B cell (primary cell): ENCODE results near the gene SYNE1. TPM values are rescaled to one million over a fixed set of nuclear protein-coding genes. Genes with fewer than 3 reads are reported as not detected.

Experiments
- ATAC-seq: fragments of 200-7000 bp; cut with Tn5 transposase; one replicate; pipeline ENCODE4 v1.10.0; 2021; ENCODE audit warnings: low read depth, mild to moderate bottlenecking, moderate number of reproducible peaks, moderate library complexity
- CTCF ChIA-PET: fragments of 350-600 bp; sonication (Branson Sonifier 250); formaldehyde crosslinking; loops from one replicate; lab custom pipeline; 2021; ENCODE audit warnings: antibody characterized with exemption, inconsistent platforms; lab: Charles Lee
- POLR2A ChIA-PET: fragments of 350-600 bp; sonication (Branson Sonifier 250); formaldehyde crosslinking; loops from one replicate; lab custom pipeline; 2021; ENCODE audit warnings: antibody characterized with exemption; lab: Charles Lee
- DNase-seq: peaks from one replicate; pipeline ENCODE4 v3.0.0; 2013
- H2AFZ ChIP-seq: 2 replicates; pipeline ENCODE4 v1.6.1; 2012; ENCODE audit warnings: mild to moderate bottlenecking, low read depth, low read length; ENCODE audit not compliant: insufficient read depth, poor library complexity, severe bottlenecking
- H3K27ac ChIP-seq, 2 donors: 1 replicate in 1 of 2; 2 replicates in 1 of 2; pipeline ENCODE4 v1.5.1; 2012 to 2013; ENCODE audit warnings: low read length in 2 of 2, mild to moderate bottlenecking in 2 of 2, moderate library complexity in 1 of 2
- H3K27me3 ChIP-seq, 4 experiments: fragments of 200-600 bp in 1 of 4; sonication (generic) in 1 of 4; replicated peaks in 1 of 4; 1 replicate in 2 of 4; 2 replicates in 2 of 4; pipeline versions ENCODE4 v1.6.1 to v1.7.0; 2013 to 2016; ENCODE audit warnings: low read length in 3 of 4, mild to moderate bottlenecking in 2 of 4, mixed read lengths in 1 of 4, moderate library complexity in 1 of 4; ENCODE audit not compliant: insufficient read depth in 4 of 4, control insufficient read depth in 3 of 4; ENCODE audit errors: control extremely low read depth in 1 of 4
- H3K36me3 ChIP-seq, 2 experiments: replicated peaks in 1 of 2; 1 replicate in 1 of 2; 2 replicates in 1 of 2; pipeline versions ENCODE4 v1.6.1 to v1.7.1; 2013; ENCODE audit warnings: low read length in 1 of 2; ENCODE audit not compliant: insufficient read depth in 2 of 2, control insufficient read depth in 1 of 2; ENCODE audit errors: control extremely low read depth in 1 of 2, extremely low read depth in 1 of 2
- H3K4me1 ChIP-seq, 2 donors: fragments of 200-600 bp in 1 of 2; sonication (generic) in 1 of 2; 1 replicate in 1 of 2; 2 replicates in 1 of 2; pipeline versions ENCODE4 v1.5.1 to v1.6.1; 2013 to 2017; ENCODE audit warnings: low read length in 2 of 2; ENCODE audit not compliant: control insufficient read depth in 2 of 2, insufficient read depth in 2 of 2
- H3K4me2 ChIP-seq: replicated peaks from 2 replicates; pipeline ENCODE3; 2012; ENCODE audit warnings: mild to moderate bottlenecking, low read depth, low read length; ENCODE audit not compliant: poor library complexity, severe bottlenecking
- H3K4me3 ChIP-seq, 5 experiments: fragments of 200-600 bp in 1 of 5; sonication (generic) in 1 of 5; 1 replicate in 3 of 5; 2 replicates in 2 of 5; pipeline versions ENCODE4 v1.5.1 to v1.7.0; 2011 to 2016; ENCODE audit warnings: low read length in 4 of 5, mild to moderate bottlenecking in 4 of 5, low read depth in 2 of 5, control low read depth in 1 of 5, moderate library complexity in 1 of 5; ENCODE audit not compliant: insufficient read depth in 1 of 5; ENCODE audit errors: control extremely low read depth in 1 of 5, extremely low read depth in 1 of 5
- H3K79me2 ChIP-seq: fragments of 200-600 bp; sonication (generic); one replicate; pipeline ENCODE4 v1.6.0; 2016; ENCODE audit warnings: low read length; ENCODE audit not compliant: control insufficient read depth, insufficient read depth
- H3K9ac ChIP-seq: fragments of 200-600 bp; sonication (generic); 2 replicates; pipeline ENCODE4 v1.6.1; 2017; ENCODE audit warnings: mild to moderate bottlenecking, low read length, moderate library complexity
- H3K9me3 ChIP-seq, 3 donors: one replicate each; pipeline versions ENCODE4 v1.6.1 to v1.7.1; 2013; ENCODE audit warnings: low read length in 2 of 3; ENCODE audit not compliant: control insufficient read depth in 2 of 3, insufficient read depth in 1 of 3; ENCODE audit errors: control extremely low read depth in 1 of 3
- H4K20me1 ChIP-seq: 2 replicates; pipeline ENCODE4 v1.6.0; 2012; ENCODE audit warnings: mild to moderate bottlenecking, low read length; ENCODE audit not compliant: insufficient read depth, control insufficient read depth, poor library complexity, severe bottlenecking
- H3K27ac Mint-ChIP-seq: one replicate; pipeline ENCODE4 v1.8.0; 2021; ENCODE audit warnings: mixed read lengths
- H3K27me3 Mint-ChIP-seq: one replicate; pipeline ENCODE4 v1.8.0; 2021; ENCODE audit warnings: mixed read lengths
- H3K4me1 Mint-ChIP-seq: one replicate; pipeline ENCODE4 v1.8.0; 2021; ENCODE audit warnings: mixed read lengths
- H3K4me3 Mint-ChIP-seq: one replicate; pipeline ENCODE4 v1.8.0; 2021; ENCODE audit warnings: mixed read lengths
- H3K9me3 Mint-ChIP-seq: one replicate; pipeline ENCODE4 v1.8.0; 2022; ENCODE audit warnings: mixed read lengths; ENCODE audit not compliant: insufficient read depth
- EZH2 ChIP-seq: IDR thresholded peaks from 2 replicates; pipeline ENCODE4 v1.6.1; 2012; ENCODE audit warnings: borderline replicate concordance, low read depth, mild to moderate bottlenecking, moderate library complexity, low read length; ENCODE audit not compliant: insufficient read depth, poor library complexity, severe bottlenecking
- WGBS: methylation state at CpG from one replicate; pipeline ENCODE4 v1.1.5; 2013; ENCODE audit warnings: missing lambda C conversion rate; ENCODE audit not compliant: insufficient coverage; 5-methylcytosine and 5-hydroxymethylcytosine counted together
- intact Hi-C: fragments of 100-400 bp; cut with micrococcal nuclease; formaldehyde crosslinking; loops from one replicate; pipeline ENCODE4 v1.10.0; 2022
- polyA plus RNA-seq: library from polyadenylated mRNA; depleted of rRNA; stranded (reverse); fragments of >200 nt; gene quantifications from 2 replicates; pipeline ENCODE4 v1.2.3, GENCODE V29; 2012
- total RNA-seq, 2 donors: library from RNA; stranded (reverse); fragments of 120-200 nt in 1 of 2; gene quantifications; 1 replicate in 1 of 2; 2 replicates in 1 of 2; pipeline versions ENCODE4 v1.2.3 to v1.2.4, GENCODE V29; 2013 to 2022
- TF ChIP-seq, protein P1 (sequence below): fragments of 200-600 bp; IDR thresholded peaks from one replicate; pipeline ENCODE4 v1.8.0; 2022; ENCODE audit warnings: antibody characterized with exemption, mild to moderate bottlenecking

SYNE1 gene
- total and polyA plus RNA-seq, 2 donors (not counting 1 experiment from before 2014, with no cell fraction given) = 49.2 to 108 TPM

DNA sequence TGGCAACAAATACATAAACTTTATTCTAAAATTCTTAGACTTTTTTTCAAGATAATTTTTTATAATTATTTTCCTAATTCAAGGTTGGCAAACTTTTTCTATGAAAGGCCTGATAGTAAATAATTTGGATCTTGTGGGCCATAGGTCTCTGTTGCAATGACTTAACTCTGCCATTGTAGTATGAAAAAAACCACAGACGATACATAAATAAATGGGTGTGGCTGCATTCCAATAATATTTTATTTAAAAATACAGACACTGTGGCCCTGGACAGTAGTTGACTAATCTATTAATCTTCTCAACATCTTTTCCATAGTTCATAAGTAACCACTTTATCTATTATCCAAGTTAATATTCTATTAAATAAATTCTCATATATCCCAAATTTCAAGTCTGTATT lies 281.1 kb downstream of the SYNE1 start:
- Histone ChIP-seq H3K79me2 (no peaks in the 10 kb centered on the region), H3K9me3 (no peaks in the 10 kb centered on the region), H3K36me3 (no peaks in the 10 kb centered on the region), H4K20me1 (no peaks in the 10 kb centered on the region), H3K27me3 (peaks cover 0 to 5% (median 2%) of the 10 kb centered on the region in 4 experiments), H3K27ac (no peak overlapping the region), H3K4me2 (no peak overlapping the region), H2AFZ (no peak overlapping the region), H3K4me3 (no peak overlapping the region), H3K4me1 (no peaks in the 10 kb centered on the region), H3K9ac (no peak overlapping the region)
- no peak for ATAC-seq
- intact Hi-C loops = loop anchor here (5.0 kb wide), 1 partner anchor 54 kb away; no protein-coding TSS in a partner anchor
- no peak for DNase-seq
- ChIA-PET CTCF (no interaction called here), POLR2A (no interaction called here)
- TF ChIP-seq, protein P1, sequence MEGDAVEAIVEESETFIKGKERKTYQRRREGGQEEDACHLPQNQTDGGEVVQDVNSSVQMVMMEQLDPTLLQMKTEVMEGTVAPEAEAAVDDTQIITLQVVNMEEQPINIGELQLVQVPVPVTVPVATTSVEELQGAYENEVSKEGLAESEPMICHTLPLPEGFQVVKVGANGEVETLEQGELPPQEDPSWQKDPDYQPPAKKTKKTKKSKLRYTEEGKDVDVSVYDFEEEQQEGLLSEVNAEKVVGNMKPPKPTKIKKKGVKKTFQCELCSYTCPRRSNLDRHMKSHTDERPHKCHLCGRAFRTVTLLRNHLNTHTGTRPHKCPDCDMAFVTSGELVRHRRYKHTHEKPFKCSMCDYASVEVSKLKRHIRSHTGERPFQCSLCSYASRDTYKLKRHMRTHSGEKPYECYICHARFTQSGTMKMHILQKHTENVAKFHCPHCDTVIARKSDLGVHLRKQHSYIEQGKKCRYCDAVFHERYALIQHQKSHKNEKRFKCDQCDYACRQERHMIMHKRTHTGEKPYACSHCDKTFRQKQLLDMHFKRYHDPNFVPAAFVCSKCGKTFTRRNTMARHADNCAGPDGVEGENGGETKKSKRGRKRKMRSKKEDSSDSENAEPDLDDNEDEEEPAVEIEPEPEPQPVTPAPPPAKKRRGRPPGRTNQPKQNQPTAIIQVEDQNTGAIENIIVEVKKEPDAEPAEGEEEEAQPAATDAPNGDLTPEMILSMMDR = no peak
- no peak for TF ChIP-seq EZH2
- Mint-ChIP-seq H3K4me3 (no peak overlapping the region), H3K27ac (no peak overlapping the region), H3K4me1 (no peaks in the 10 kb centered on the region), H3K27me3 (no peaks in the 10 kb centered on the region), H3K9me3 (no peaks in the 10 kb centered on the region)
- no CpG with 5 or more reads among the region's 1 CpG for WGBS

DNA sequence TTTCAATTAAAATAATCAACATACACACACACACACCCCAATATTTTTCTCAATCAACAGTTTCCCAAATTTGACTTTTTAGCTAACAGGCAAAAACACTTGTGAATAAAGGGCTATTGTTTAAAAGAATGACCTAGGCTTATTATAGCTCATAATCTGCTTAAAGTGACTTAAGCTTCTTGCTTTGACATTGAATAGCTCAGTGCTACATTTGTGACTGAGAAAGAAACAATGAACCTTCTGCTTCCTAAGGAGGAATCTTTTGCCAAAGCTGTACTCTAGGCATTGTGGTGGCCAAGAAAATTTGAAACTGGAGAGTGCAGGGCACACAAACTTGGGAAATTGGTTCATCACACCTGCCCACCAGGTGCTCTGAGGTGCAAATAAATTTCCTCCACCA lies 282.0 kb downstream of the SYNE1 start:
- Mint-ChIP-seq H3K9me3 (no peaks in the 10 kb centered on the region), H3K27me3 (no peaks in the 10 kb centered on the region), H3K27ac (no peak overlapping the region), H3K4me3 (no peak overlapping the region), H3K4me1 (no peaks in the 10 kb centered on the region)
- Histone ChIP-seq H3K4me2 (no peak overlapping the region), H3K9me3 (no peaks in the 10 kb centered on the region), H3K9ac (no peak overlapping the region), H3K27ac (no peak overlapping the region), H3K36me3 (no peaks in the 10 kb centered on the region), H3K4me3 (no peak overlapping the region), H3K4me1 (no peaks in the 10 kb centered on the region), H2AFZ (no peak overlapping the region), H4K20me1 (no peaks in the 10 kb centered on the region), H3K27me3 (peaks cover 0 to 4% (median 2%) of the 10 kb centered on the region in 4 experiments), H3K79me2 (no peaks in the 10 kb centered on the region)
- TF ChIP-seq, protein P1 = no peak
- no peak for TF ChIP-seq EZH2
- ATAC-seq = no peak
- POLR2A ChIA-PET = no interaction called here
- intact Hi-C loops = loop anchor here (5.0 kb wide), 1 partner anchor 53 kb away; no protein-coding TSS in a partner anchor
- CTCF ChIA-PET = interaction anchor here (0.8 to 0.9 kb wide), 2 partner anchors 17 to 22 kb away, joined by 3 to 4 read pairs; no protein-coding TSS in a partner anchor
- no peak for DNase-seq
